Stimulated activated CD4-positive, alpha-beta T cell treated with anti-CD3 and anti-CD28 coated beads, Interleukin-2, amount 100 ng/mL, for 24 hours (primary cell): Measurements from ENCODE around the gene CMKLR1.

Source experiments
- DNase-seq, 2 donors: peaks; one replicate each; pipeline ENCODE4 v3.0.0-alpha.2; 2020

The CMKLR1 gene

DNA sequence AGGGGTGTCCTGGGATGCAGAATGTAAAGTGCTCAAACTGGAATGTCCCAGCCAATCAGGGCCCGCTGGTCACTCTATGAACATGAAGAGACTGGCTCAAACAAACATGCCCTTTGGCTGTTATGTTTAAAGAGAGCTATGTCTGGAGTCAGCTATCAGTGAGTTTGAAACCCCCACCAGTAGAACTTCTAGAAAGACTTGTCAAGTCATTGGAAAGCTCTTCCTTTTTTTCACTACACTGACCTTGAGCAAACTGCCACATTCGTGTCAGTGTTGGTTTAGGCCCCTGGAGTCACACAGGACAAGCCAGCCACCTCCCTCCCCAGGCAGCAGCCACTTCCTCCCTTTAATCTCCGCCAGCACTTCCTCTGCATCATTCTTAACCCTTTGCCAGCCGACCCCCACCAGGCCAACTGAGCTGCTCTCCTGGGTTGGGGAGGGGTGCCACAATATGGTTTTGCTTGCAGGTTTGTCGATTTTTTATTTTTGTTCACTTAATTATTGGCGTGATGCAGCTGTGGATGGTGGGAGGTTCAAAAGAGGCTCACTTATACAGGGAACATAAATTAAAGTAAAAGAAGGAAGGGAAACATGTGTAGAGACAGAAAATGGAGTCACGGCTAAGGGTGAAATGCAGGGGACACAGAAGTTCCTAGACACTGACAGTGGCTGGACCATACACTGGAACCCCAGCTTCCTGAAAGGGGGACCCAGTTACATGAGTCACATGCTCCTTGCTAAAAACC lies 25.3 kb downstream of the CMKLR1 start:
- peak; percentile 5 to 19 for DNase-seq

DNA sequence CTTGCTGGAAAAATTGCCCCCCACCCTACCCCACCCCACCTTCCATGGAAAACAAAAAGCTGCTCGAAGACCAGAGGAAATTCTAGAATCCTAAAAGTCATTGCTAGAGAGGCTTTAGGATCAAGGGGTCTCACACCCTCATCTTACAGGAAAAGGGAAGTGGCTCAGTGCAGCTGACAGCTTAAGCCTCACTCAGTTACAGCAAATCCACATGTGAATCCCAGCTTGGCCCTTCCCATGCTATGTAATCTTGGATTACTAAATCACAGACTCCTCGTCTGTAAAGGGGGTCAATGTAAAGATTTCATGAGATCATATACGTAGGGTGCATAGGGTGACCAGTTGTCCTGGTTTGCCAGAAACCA lies 25.9 kb downstream of the CMKLR1 start:
- no peak for DNase-seq

DNA sequence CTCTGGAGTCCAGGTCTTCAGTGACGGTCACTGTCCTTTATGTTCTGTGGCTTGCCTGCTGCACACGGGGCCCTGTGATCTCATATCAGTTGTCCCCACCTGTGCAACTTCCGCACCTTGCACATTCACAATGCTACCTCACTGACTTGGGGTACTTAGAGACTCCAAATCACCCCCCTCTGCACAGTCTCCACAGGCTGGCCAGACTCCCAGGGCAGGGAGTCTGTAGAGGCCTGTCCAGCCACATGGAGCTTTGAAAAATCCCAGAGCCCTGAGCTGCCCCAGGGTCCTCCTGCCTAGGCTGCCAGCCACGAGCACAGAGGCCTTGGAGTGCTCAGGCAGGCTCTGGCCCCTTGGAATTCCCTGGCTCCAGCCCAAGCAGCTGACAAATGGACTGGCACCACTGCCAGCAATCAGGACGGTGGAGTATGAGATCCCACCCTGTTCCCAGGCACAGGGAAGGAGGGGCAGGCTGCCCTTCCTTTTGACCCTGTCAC lies 26.4 kb downstream of the CMKLR1 start:
- no peak for DNase-seq

DNA sequence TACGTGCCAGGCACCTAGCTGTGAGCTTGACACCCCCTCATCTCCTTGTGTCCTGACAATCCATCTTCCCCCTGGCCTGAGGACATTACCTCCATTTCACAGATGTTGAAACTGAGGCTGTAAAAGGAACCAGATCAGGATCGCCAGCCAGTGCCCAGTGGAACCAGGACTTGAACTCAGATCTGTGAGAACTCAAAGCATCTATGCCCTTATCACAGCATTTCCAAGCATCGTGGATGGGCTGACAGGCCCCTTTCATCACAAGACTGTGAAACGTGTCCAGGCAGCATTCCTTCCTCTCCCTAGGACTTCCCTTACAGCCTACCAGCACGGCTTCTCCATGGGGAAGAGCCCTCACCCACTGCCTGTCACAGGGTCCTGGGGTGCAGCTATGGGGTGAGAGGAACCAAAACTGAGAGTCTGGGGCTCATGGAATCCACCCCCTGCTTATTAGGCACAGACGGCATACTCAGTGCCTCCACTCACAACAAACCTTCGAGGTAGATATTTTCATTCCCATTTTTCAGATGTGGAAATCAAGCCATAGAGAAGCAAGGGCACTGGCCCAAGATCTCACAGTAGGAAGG lies 26.9 kb downstream of the CMKLR1 start:
- no peak for DNase-seq

DNA sequence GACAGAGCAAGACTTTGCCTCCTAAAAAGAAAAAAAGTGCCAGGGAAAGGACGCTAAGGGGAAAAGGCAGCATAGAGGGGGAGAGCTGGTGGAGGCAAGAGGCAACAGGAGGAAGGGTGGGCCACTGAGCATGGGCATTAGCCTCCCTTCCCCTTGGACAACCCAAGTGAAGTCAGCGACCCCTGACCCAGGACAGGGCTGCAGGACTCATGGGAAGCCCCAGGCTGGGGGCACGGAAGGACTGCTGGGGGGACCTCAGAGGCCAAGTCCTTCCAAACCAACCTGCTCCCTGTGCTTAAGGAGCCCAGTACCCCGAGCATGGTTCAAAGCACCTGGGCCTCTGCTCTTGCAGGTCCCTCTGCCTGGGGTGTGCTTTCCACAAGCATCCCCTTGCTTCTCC lies 27.5 kb downstream of the CMKLR1 start:
- DNase-seq = no peak

DNA sequence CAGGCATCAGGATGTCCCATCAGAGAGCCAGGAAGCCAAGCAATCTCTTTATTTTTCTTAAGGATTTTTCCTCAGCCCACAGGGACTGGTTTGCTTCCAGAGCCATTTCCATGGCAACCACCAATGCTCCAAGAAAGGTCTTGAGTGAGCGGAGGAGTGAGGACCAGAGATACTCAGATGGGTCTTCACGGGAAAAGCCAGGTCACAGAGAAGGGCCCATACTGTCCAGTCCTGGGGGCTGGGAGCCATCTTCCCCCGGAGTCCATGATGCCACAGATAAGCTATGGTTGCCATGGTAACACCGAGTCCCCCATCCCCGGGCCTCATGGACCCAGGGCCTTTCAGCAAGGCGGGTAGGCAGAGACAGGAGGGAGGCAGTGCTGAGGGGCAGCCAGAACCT lies 28.6 kb downstream of the CMKLR1 start:
- DNase-seq = no peak

DNA sequence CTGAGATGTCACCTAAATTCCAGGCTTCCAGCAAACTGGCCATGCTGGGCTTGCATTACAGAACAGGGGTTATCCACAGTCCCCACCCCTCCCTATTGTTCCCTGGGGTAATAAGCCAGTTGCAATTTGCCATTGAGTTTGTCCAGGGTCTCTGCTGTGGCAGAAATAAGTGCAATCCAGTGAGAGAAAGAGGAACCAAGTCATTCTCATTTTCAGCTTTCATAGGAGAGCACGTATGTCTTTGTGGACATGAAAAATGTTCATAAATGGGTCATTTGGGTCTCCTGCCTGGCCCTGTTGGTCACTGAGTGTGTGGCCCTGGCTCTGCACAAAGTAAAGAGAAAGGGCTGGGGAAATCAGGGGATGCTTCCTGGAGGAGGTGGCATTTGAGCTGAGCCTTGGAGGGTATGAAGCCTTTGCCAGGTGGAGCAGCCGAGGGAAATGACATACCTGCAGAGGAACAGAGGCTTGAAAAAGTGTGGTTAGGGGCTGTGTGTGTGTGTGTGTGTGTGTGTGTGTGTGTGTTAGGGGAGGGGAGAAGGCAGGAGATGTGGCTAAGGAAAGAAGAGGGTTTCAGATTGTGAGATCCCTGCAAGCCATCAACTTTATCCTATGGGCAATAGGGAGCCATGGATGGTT lies 29.3 kb downstream of the CMKLR1 start:
- DNase-seq = no peak

DNA sequence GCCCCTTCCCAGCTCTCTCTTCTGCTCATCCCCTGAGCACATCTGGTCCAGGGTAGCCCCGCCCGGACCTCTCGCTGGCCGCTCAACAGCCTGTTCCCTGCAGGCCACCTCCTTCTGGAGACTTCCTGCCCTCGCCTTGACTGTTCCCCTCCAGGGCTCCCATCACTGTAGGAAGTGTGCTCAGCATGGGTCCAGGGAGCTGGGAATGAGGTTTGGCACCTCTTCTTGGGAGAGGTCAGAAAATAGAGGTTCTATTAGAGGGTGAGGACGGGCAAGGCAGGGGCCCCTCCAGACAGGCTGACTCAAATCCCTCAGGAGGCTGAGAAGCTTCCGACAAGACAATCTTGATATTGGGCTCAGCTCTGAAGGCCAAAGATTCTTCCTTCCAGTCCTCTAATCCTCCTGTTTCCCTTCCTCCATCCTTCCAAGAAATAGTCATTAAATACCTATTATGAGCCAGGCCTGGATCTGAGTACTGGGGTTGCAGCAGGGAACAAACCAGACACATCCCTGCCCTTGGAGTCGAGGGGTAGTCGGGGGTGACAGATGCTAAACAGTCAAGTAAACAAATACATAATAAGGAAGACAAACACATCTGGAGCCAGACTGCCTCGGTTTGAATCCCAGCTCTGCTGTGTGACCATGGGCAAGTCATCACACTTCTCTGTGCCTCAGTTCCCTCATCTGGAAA lies 30.6 kb downstream of the CMKLR1 start:
- no peak for DNase-seq

DNA sequence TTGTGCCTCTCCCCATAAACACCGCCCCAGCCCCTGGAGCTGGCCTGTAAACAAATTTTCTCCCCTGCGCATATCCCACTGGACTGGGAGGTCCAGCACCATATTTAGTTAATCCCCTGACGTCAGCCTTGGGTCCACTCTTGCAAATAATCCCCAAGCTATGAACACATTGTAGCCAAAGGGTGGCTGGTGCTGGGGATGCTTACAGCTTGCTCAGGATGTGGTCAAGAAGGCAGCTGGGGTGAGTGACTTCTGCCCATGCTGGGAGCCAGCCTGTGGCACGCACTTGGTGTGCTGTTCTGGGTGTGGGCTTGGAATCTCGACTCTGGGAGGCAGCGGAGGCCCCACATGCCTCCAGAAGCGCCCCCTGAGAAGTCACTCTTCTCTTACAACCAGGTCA lies 32.1 kb downstream of the CMKLR1 start:
- DNase-seq = no peak

DNA sequence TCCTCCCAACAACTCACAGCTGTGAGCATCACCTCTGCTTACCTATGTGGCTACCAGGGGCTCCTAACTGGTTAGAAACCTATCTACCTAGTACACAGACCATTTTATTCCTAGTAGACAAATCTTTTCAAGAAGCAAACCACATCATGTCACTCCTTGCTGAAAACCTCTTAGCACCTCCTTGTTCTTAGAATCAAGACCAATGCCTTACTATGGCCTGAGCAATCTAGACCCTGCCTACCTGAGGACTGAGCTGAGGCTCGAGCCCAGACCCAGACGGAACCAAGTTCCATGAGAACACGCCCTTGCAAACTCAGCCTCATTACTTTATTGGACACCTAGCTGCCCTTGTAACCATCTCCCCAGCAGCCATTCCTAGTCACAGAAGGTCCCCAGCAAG lies 32.6 kb downstream of the CMKLR1 start:
- DNase-seq = no peak

DNA sequence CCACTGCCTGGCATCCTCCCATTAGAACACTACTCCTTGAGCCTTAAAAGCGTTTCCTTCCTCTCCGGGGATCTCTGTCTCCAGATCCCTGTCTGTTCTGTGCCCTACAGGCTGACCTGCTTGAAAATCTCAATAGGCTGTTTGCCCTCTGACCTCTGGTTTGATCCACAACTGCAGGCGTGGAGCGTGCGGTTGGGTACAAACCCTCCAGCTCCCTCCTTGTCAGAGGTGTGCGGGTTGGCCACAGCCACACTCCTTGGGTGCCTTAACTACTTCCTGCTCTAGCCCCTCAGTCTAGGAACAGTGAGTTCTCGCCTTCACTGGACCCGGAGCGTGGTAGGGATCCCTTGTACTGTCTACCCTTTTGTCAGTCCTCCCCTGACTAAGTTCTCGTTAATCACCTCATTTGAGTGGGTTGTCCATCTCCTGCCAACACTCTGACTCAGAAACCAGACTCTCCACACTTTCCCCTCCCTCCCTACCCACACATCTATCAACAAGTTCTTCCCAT lies 33.1 kb downstream of the CMKLR1 start:
- DNase-seq = no peak

DNA sequence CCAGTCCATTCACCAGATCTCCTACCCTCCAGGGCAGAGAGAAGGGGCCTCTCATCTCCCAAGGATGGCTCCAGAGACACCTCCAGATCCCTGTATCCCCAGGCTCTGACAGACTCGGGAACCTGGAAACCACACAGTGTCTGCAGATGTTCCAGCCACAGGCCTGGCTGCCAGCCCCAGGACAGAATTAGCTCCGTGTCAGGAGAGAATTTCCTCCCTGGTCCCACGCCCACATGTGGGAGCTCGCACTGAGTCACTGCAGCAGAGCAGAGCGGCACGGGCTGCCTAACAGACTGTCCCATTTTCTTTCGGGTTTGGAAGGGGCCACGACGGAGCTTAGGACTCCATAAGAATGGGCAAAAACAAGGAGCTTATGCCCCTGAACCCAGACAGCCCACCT lies 33.6 kb downstream of the CMKLR1 start:
- peak; percentile 16 to 20 for DNase-seq

DNA sequence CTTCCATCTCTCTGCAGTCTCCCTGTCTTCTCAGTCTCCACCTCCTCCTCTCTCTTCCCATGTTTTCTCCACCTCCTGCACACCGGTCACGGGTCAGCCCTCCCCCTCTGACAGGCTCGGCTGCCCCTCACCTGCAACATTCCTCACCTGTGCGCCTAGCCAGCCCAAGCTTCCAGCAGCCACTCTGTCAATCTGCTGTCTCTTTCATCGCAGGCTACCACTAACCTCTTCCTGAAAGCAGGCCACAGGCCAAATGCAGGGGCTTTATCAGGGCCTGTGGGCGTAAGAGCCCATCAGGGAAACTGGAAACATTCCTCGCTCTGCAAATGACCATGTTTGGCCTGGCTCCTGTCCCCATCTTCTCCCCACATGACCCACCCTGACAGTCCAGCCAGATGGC lies 34.5 kb downstream of the CMKLR1 start:
- DNase-seq = no peak

DNA sequence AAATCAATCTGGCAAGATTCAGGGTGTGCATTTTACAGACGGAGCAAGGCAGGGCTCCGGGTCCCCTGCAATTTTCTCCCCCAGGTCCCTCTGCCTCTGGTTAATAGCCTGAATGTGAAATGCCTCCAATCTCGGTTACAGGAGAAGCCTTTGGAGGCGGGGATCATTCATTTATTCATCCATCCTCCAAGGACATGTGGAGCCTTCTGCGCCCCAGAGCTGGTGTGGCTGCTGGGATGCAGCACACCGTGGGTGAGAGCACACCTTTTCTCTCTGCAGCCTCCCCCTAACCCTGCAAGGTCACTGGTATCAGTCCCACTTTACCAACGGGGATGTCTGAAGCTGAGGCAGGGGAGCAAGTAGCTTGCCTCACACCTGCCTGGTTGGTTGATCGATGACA lies 35.4 kb downstream of the CMKLR1 start:
- DNase-seq = no peak

DNA sequence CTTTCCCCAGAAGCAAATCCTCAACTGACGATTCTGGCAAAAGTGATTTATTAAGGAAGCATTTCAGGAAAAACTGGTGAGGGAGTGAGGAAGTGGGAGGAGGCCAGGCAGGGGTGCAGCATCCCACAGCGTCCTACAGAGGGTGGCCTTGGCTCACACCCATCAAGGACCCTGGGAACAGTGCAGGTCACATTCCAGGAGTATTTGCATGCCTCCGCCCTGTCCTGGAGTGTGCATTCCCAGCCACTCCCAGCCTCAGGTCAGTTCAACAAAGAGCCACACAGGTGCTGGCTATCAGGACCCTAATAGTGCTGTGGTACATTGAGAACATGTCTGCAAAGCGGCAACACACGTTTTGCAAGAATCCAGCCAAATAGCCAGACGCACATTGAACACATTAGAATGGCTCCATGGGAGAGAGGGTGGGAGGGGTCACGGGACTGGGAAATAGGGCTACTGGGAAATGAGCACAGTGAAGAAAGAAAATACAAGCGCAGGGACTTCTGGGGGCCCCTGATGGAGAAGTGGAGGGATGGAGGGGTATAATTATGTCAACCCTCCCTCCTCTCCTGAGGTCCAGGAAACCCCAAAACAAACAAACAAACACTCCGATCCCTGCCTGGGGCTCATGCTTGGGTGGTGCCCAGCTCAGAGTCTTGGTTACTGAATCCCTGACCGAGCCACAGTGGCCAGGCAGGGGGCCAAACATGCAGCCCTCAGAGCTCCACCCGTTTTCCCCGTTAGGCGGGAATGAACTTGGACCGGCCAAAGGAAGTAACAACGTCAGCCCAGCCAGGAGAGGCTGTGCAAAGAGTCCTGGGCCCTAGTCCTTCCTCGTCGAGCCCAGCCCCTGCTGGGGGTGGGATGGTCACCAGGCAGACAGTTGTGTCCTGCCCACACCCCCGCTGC lies 36.5 kb downstream of the CMKLR1 start:
- DNase-seq = no peak

DNA sequence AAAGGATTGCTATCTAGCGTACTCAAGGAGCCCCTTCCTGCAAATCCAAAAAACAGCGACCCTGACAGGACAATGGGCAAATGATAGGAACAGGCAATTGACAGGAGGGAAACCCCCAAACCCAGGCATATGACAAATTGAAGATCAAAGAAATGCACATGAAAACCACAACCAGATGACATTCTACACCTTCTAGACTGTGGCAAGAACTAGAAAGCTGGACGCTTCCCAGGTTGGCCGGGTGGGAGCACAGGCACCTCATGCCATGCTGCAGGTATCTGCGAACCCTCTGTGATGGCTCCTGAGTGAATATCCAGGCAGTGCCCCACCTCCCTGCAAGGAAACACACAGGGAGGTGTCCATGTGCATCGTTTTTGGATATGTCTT lies 37.1 kb downstream of the CMKLR1 start:
- no peak for DNase-seq

DNA sequence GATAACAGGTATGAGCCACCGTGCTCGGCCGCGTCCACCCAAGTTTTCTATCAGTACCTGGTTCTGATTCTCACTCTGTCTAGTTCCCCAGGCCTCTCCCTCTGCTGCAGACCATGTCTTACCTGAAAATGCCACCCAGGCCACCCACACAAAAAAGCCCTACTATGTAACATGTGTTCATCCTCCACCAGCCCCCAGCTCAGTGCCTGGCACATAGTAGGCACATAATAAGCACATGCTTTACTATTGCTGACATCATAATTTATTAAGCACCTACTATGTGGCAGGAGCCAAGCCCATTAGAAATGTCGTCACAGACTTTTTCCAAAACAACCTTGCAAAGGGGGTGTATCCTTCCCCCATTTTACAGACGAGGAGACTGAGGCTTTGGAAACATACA lies 37.8 kb downstream of the CMKLR1 start:
- no peak for DNase-seq

DNA sequence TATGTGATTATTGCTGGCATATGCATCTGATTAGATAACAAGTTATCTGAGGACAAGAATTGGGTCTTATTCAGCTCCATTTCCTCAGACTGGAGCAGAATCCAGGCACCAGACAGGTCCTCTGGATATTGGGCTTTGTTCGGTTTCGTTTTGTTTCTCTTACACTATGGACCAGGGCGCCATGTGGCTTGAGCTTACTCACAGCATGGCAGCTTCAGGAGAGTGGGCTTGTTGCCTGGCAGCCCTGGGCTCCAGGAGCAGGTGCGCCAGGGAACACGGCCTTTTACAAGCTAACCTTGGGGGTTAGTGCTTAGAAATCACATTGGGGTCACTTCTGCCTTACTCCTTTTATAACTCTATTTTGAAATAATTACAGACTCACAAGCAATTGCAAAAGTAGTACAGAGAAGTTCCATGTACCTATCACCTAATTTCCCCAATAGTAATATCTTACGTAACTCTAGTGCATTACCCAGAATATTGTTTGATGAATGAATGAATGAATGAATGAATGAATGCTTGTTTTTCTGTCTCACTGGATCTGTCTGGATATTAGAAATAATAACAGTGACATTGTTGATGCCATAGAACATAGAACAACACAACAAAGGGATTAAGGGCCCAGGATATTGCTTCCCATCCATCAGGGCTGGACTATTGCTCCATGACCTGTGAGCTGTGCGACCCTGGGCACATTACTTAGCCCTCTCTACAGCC lies 39.0 kb downstream of the CMKLR1 start:
- no peak for DNase-seq

DNA sequence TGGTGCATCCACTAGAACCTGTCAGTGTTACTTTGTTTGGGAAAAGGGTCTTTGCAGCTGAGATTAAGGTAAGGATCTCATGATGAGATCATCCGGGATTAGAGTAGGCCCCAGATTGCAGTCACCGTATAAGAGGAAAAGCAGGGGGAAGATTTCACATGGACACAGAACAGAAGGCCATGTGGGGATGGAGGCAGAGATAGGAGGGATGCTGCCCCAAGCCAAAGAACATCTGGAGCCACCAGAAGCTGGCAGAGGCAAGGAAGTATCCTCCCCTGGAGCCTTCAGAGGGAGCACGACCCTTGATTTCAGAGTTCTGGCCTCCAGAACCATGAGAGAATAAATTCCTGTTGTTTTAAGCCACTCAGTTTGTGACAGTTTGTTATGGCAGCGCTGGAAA lies 39.6 kb downstream of the CMKLR1 start:
- no peak for DNase-seq

DNA sequence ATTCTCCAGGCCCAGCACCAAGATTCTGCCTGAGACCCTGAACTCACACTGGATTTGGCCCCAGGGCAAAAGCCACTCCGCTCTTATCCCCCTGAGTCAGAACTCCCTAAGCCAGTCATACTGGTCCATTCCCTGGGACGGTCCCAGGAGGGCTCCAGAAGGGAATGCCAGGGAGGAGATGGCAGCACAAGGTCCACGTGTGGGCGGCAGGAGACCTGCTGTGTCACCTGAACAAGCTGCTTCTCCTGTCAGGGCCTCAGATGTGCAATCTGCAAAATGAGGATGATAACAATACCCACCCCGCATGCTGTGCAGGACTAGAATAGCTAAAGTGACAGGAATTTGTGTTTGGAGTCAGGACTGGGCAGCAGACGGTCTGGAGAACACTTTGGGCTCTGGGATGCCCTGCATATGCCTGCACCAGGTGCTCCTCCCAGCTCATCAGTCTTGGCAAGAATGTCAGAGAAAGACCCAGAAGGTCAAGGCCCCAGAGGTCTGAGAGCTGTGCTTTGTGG lies 40.3 kb downstream of the CMKLR1 start:
- no peak for DNase-seq
